Liver (tissue), 3 donors: ENCODE measurements around the gene SCN10A.

Experiments used
- ATF3 ChIP-seq: IDR thresholded peaks from 2 replicates; pipeline ENCODE4 v1.6.1; 2016; ENCODE audit warnings: antibody characterized with exemption
- CTCF ChIP-seq: fragments of 150-350 bp; IDR thresholded peaks from 2 replicates; pipeline ENCODE4 v1.5.1; 2017; ENCODE audit warnings: improper control_type of control experiment, low read depth, low read length; ENCODE audit not compliant: missing input control
- EGR1 ChIP-seq, 2 donors: IDR thresholded peaks; 2 replicates each; pipeline ENCODE4 v1.6.1; 2016 to 2018; ENCODE audit warnings: antibody characterized with exemption in 2 of 2, low read depth in 2 of 2
- FOXA1 ChIP-seq: IDR thresholded peaks from 2 replicates; pipeline ENCODE4 v1.6.1; 2016; ENCODE audit warnings: antibody characterized with exemption
- FOXA2 ChIP-seq: IDR thresholded peaks from 2 replicates; pipeline ENCODE4 v1.6.1; 2016; ENCODE audit warnings: antibody characterized with exemption
- GABPA ChIP-seq, 2 donors: IDR thresholded peaks in 1 of 2; conservative IDR thresholded peaks in 1 of 2; 2 replicates each; pipeline ENCODE4 v1.6.1; 2016; ENCODE audit warnings: antibody characterized with exemption in 2 of 2, mild to moderate bottlenecking in 1 of 2, moderate library complexity in 1 of 2
- JUND ChIP-seq, 2 donors: IDR thresholded peaks; 2 replicates each; pipeline ENCODE4 v1.6.1; 2016; ENCODE audit warnings: antibody characterized with exemption in 2 of 2
- MAX ChIP-seq: IDR thresholded peaks from 2 replicates; pipeline ENCODE4 v1.6.1; 2016; ENCODE audit warnings: antibody characterized with exemption
- REST ChIP-seq: IDR thresholded peaks from 2 replicates; pipeline ENCODE4 v1.6.1; 2016; ENCODE audit warnings: antibody characterized with exemption, mild to moderate bottlenecking
- RXRA ChIP-seq, 2 donors: IDR thresholded peaks; 2 replicates each; pipeline ENCODE4 v1.6.1; 2017 to 2018; ENCODE audit warnings: antibody characterized with exemption in 2 of 2, mild to moderate bottlenecking in 1 of 2
- TAF1 ChIP-seq: conservative IDR thresholded peaks from 2 replicates; pipeline ENCODE4 v1.6.1; 2016; ENCODE audit warnings: antibody characterized with exemption, mild to moderate bottlenecking
- YY1 ChIP-seq: IDR thresholded peaks from 2 replicates; pipeline ENCODE4 v1.6.1; 2016; ENCODE audit warnings: antibody characterized with exemption, mild to moderate bottlenecking
- ZBTB33 ChIP-seq: IDR thresholded peaks from 2 replicates; pipeline ENCODE4 v1.6.1; 2016; ENCODE audit warnings: antibody characterized with exemption
- donor health status: healthy.
- donor health status: healthy.

- TF ChIP-seq CTCF (no peak), TAF1 (no peak), YY1 (no peak), FOXA1 (no peak), ATF3 (no peak), REST (peak; percentile 19), EGR1 (IDR thresholded peaks at IDR 0.05; ENCODE audit: low read depth in 2 of 2) (no peak), ZBTB33 (no peak), MAX (no peak), GABPA (IDR thresholded peaks at IDR 0.05 in 1 of 2, conservative IDR thresholded peaks at IDR 0.05 in 1 of 2) (no peak), RXRA (IDR thresholded peaks at IDR 0.05) (no peak), JUND (IDR thresholded peaks at IDR 0.05) (no peak), FOXA2 (no peak)
Measured at GRCh38 chr3:38755130-38755529, 60.9 kb downstream of the SCN10A start.
